Liver (tissue), 9 donors: ENCODE data around the gene TMEM117. TPM values are rescaled to one million over a fixed set of nuclear protein-coding genes. Genes with fewer than 3 reads are reported as not detected.

Experiments used
- DNase-seq: peaks from one replicate; pipeline ENCODE4 v3.0.0-alpha.2; 2017; ENCODE audit warnings: low spot score
- H3K27ac ChIP-seq, 2 donors: one replicate each; pipeline ENCODE4 v1.7.0; 2013; ENCODE audit warnings: inconsistent platforms in 2 of 2, low read length in 2 of 2, control low read depth in 1 of 2, low read depth in 1 of 2, mild to moderate bottlenecking in 1 of 2
- H3K27me3 ChIP-seq, 4 donors: one replicate each; pipeline versions ENCODE4 v1.6.1 to v1.7.0; 2013; ENCODE audit warnings: low read length in 3 of 4, inconsistent platforms in 1 of 4, mild to moderate bottlenecking in 1 of 4, moderate library complexity in 1 of 4; ENCODE audit not compliant: control insufficient read depth in 4 of 4, insufficient read depth in 4 of 4
- H3K36me3 ChIP-seq, 4 donors: one replicate each; pipeline versions ENCODE4 v1.6.1 to v1.7.0; 2013; ENCODE audit warnings: low read length in 3 of 4, mild to moderate bottlenecking in 3 of 4, low read depth in 1 of 4, moderate library complexity in 1 of 4; ENCODE audit not compliant: control insufficient read depth in 4 of 4, insufficient read depth in 3 of 4
- H3K4me1 ChIP-seq, 4 donors: one replicate each; pipeline versions ENCODE4 v1.6.1 to v1.7.0; 2013; ENCODE audit warnings: low read length in 3 of 4, mild to moderate bottlenecking in 3 of 4, moderate library complexity in 1 of 4; ENCODE audit not compliant: control insufficient read depth in 4 of 4, insufficient read depth in 4 of 4
- H3K4me3 ChIP-seq, 3 donors: one replicate each; pipeline versions ENCODE4 v1.6.1 to v1.7.0; 2013; ENCODE audit warnings: low read length in 3 of 3, control low read depth in 1 of 3, low read depth in 1 of 3, mild to moderate bottlenecking in 1 of 3
- H3K9ac ChIP-seq, 2 donors: one replicate each; pipeline ENCODE4 v1.7.0; 2013; ENCODE audit warnings: low read length in 2 of 2, mild to moderate bottlenecking in 2 of 2, moderate library complexity in 2 of 2, control low read depth in 1 of 2, low read depth in 1 of 2
- H3K9me3 ChIP-seq, 4 donors: one replicate each; pipeline versions ENCODE4 v1.6.1 to v1.7.0; 2013; ENCODE audit warnings: low read length in 3 of 4; ENCODE audit not compliant: control insufficient read depth in 4 of 4
- ATF3 ChIP-seq: IDR thresholded peaks from 2 replicates; pipeline ENCODE4 v1.6.1; 2016; ENCODE audit warnings: antibody characterized with exemption
- CTCF ChIP-seq: fragments of 150-350 bp; IDR thresholded peaks from 2 replicates; pipeline ENCODE4 v1.5.1; 2017; ENCODE audit warnings: improper control_type of control experiment, low read depth, low read length; ENCODE audit not compliant: missing input control
- FOXA1 ChIP-seq: IDR thresholded peaks from 2 replicates; pipeline ENCODE4 v1.6.1; 2016; ENCODE audit warnings: antibody characterized with exemption
- GABPA ChIP-seq, 2 donors: IDR thresholded peaks in 1 of 2; conservative IDR thresholded peaks in 1 of 2; 2 replicates each; pipeline ENCODE4 v1.6.1; 2016; ENCODE audit warnings: antibody characterized with exemption in 2 of 2, mild to moderate bottlenecking in 1 of 2, moderate library complexity in 1 of 2
- HNF4A ChIP-seq, 2 donors: conservative IDR thresholded peaks; 2 replicates each; pipeline ENCODE4 v1.6.1; 2016; ENCODE audit warnings: antibody characterized with exemption in 2 of 2, mild to moderate bottlenecking in 2 of 2
- HNF4G ChIP-seq: IDR thresholded peaks from 2 replicates; pipeline ENCODE4 v1.6.1; 2016; ENCODE audit warnings: antibody characterized with exemption
- JUND ChIP-seq, 2 donors: IDR thresholded peaks; 2 replicates each; pipeline ENCODE4 v1.6.1; 2016; ENCODE audit warnings: antibody characterized with exemption in 2 of 2
- NR2F2 ChIP-seq: IDR thresholded peaks from 2 replicates; pipeline ENCODE4 v1.6.1; 2016; ENCODE audit warnings: antibody characterized with exemption
- RAD21 ChIP-seq, 2 donors: IDR thresholded peaks; 2 replicates each; pipeline ENCODE4 v1.6.1; 2016; ENCODE audit warnings: antibody characterized with exemption in 2 of 2, mild to moderate bottlenecking in 2 of 2
- REST ChIP-seq: IDR thresholded peaks from 2 replicates; pipeline ENCODE4 v1.6.1; 2016; ENCODE audit warnings: antibody characterized with exemption, mild to moderate bottlenecking
- RXRA ChIP-seq, 2 donors: IDR thresholded peaks; 2 replicates each; pipeline ENCODE4 v1.6.1; 2017 to 2018; ENCODE audit warnings: antibody characterized with exemption in 2 of 2, mild to moderate bottlenecking in 1 of 2
- SP1 ChIP-seq: IDR thresholded peaks from 2 replicates; pipeline ENCODE4 v1.6.1; 2018; ENCODE audit warnings: antibody characterized with exemption, mild to moderate bottlenecking
- TAF1 ChIP-seq: conservative IDR thresholded peaks from 2 replicates; pipeline ENCODE4 v1.6.1; 2016; ENCODE audit warnings: antibody characterized with exemption, mild to moderate bottlenecking
- WGBS: extraction: QIAGEN DNeasy Blood & Tissue Kit; methylation state at CpG from one replicate; pipeline ENCODE4 v1.1.7; 2013; 5-methylcytosine and 5-hydroxymethylcytosine counted together
- polyA plus RNA-seq, 2 donors: library from polyadenylated mRNA; stranded (reverse) in 1 of 2; unstranded in 1 of 2; fragments of 200-250 nt in 1 of 2; fragments of >200 nt in 1 of 2; fragmentation: Nextera tagmentation in 1 of 2; extraction: Ambion mirVana in 1 of 2; gene quantifications; one replicate each; pipeline versions ENCODE4 v1.2.1 to v1.2.3, GENCODE V29; 2013 to 2015
- total RNA-seq, 2 donors: library from RNA; depleted of rRNA; stranded (reverse); fragments of >200 nt; gene quantifications; one replicate each; pipeline ENCODE4 v1.2.3, GENCODE V29; 2014
- donor health status: healthy.
- donor health status: healthy.
- donor health status: healthy.
- donor health status: healthy.
- donor health status: healthy.

Gene TMEM117
- 1 to 10 TPM; 5.0 to 5.9 TPM for total RNA-seq
- polyA plus RNA-seq, result 1 to 10 TPM; 2.0 to 2.8 TPM

GRCh38 chr12:43835656-43836474, at the start of gene TMEM117:
Gene TMEM117 (plus strand): TSS chr12:43836081.
- no peaks in the 10 kb centered on the region for H3K27me3 ChIP-seq
- TF ChIP-seq HNF4A (conservative IDR thresholded peaks at IDR 0.05) (no peak), SP1 (peak; percentile 4), CTCF (no peak), RAD21 (IDR thresholded peaks at IDR 0.05) (peak in 1 of 2 donors; percentile 3)
- H3K4me1 ChIP-seq, result peaks cover 3 to 13% (median 7%) of the 10 kb centered on the region in 4 donors
- H3K9ac ChIP-seq, result peak within 1 kb of the TSS; percentile 12 to 13
- peak within 1 kb of the TSS; percentile 59 to 94 (median 72) for H3K4me3 ChIP-seq
- peak within 1 kb of the TSS; percentile 88 to 91 for H3K27ac ChIP-seq
- whole genome bisulfite sequencing, result under 1% methylated on average over 103 of the region's 103 CpGs
- H3K36me3 ChIP-seq, result no peaks in the 10 kb centered on the region
- DNase-seq, result peak; percentile 68
- no peaks in the 10 kb centered on the region for H3K9me3 ChIP-seq

- Histone ChIP-seq H3K4me3 (no peak overlapping the region), H3K9ac (no peak overlapping the region), H3K9me3 (no peaks in the 10 kb centered on the region), H3K27me3 (no peaks in the 10 kb centered on the region), H3K36me3 (peaks cover 12 to 32% (median 30%) of the 10 kb centered on the region in 4 donors), H3K4me1 (no peaks in the 10 kb centered on the region), H3K27ac (no peak overlapping the region)
- TF ChIP-seq REST, result no peak
- TF ChIP-seq CTCF, result no peak
- TF ChIP-seq ATF3, result no peak
- no peak for TF ChIP-seq RXRA (IDR thresholded peaks at IDR 0.05)
- TF ChIP-seq HNF4A (conservative IDR thresholded peaks at IDR 0.05), result no peak
- no peak for TF ChIP-seq NR2F2
- TF ChIP-seq JUND (IDR thresholded peaks at IDR 0.05), result no peak
- TF ChIP-seq FOXA1, result no peak
- TF ChIP-seq TAF1, result no peak
- no peak for TF ChIP-seq HNF4G
- no peak for TF ChIP-seq RAD21 (IDR thresholded peaks at IDR 0.05)
- no peak for TF ChIP-seq GABPA (IDR thresholded peaks at IDR 0.05 in 1 of 2, conservative IDR thresholded peaks at IDR 0.05 in 1 of 2)
- no peak for DNase-seq
These were observed 48.8 kb upstream of the TMEM117 start for GRCh38 chr12:43786899-43787693.
